ENCODE measurements around the gene PNKD.
"Not testable (repeated sequence)": the region's sequence is repeated elsewhere in the genome, so short reads cannot be mapped to it uniquely, and the experiment has no call there.

Gene PNKD

GRCh38 chr2:218266316-218266979, 3.9 kb upstream of the PNKD start:
- H3K27me3 ChIP-seq (ENCODE audit: control insufficient read depth, insufficient read depth, low read length), result no peaks in the 10 kb centered on the region
- peaks cover 37% of the 10 kb centered on the region for H3K36me3 ChIP-seq (ENCODE audit: control insufficient read depth, low read depth, low read length)
- H3K9ac ChIP-seq (ENCODE audit: low read length), result no peak overlapping the region
- no peak overlapping the region for H3K27ac ChIP-seq (ENCODE audit: low read length)
- H3K4me1 ChIP-seq (ENCODE audit: control insufficient read depth, low read depth, low read length), result peaks cover under 1% of the 10 kb centered on the region
- H3K4me3 ChIP-seq (ENCODE audit: low read length), result no peak overlapping the region
- H3K9me3 ChIP-seq (ENCODE audit: control insufficient read depth, low read depth, low read length), result no peaks in the 10 kb centered on the region

DNA sequence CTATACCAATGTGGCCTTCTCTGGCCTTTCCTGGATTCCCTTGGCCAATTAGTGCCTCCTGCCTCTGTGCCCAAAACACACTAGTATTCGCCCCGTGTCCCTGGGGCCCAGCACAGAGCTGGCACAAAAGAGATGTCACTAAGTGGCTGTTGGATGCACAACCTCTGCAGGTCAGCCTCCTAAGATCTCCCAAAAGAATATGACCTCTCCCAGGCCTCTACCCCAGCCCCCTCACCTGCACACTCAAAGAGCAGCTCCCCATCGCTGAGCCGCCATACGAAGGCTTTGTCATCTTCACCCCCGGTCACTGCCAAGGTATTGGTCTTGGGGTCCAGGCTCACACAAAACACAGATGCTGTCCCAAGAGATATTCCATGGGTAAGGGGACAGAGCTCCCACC, 3.1 kb upstream of the PNKD start:
- no peaks in the 10 kb centered on the region for H3K9me3 ChIP-seq (ENCODE audit: control insufficient read depth, low read depth, low read length)
- no peaks in the 10 kb centered on the region for H3K4me1 ChIP-seq (ENCODE audit: control insufficient read depth, low read depth, low read length)
- H3K36me3 ChIP-seq (ENCODE audit: control insufficient read depth, low read depth, low read length), result peaks cover 37% of the 10 kb centered on the region
- no peak overlapping the region for H3K4me3 ChIP-seq (ENCODE audit: low read length)
- no peak overlapping the region for H3K9ac ChIP-seq (ENCODE audit: low read length)
- no peak overlapping the region for H3K27ac ChIP-seq (ENCODE audit: low read length)
- H3K27me3 ChIP-seq (ENCODE audit: control insufficient read depth, insufficient read depth, low read length), result no peaks in the 10 kb centered on the region

DNA sequence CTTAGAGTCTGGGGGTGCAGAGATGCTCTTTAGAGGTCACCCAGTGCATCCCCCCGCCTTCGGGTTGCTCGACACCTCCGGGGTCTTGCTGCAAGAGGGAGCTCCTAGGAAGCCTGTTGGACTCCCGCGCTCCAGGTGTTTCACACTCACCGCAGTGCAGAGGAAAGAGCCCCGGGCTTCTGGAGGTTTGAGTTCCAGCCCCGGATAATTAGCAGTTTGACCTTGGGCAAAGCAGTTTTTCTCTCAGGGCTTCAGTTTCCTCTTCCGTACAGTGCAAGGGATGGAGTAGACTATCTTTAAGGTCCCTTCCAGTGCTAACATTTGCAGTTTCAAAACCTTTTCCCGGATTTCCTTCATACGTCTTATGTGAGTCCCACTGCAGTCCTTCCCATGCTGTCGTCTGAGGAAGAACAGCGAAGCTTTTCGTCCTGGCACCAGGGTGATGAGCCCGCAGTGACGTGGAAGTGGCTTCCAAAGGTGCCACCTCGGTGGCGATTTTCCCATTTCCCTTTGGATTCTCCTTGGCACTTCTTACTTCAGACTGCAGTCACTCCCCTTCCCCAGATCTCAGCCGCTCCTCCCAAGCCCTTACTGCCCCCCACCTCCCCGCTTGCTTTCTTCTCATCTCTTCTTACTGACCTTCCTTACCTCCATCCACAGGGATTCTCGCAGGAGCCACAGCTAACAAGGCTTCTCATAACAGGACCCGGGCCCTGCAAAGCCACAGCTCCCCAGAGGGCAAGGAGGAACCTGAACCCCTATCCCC, 585 bp downstream of the PNKD start:
- H3K27ac ChIP-seq (ENCODE audit: low read length), result no peak overlapping the region
- H3K36me3 ChIP-seq (ENCODE audit: control insufficient read depth, low read depth, low read length), result peaks cover 32% of the 10 kb centered on the region
- H3K27me3 ChIP-seq (ENCODE audit: control insufficient read depth, insufficient read depth, low read length), result no peaks in the 10 kb centered on the region
- peak overlapping the region; percentile 78 for H3K9ac ChIP-seq (ENCODE audit: low read length)
- H3K4me1 ChIP-seq (ENCODE audit: control insufficient read depth, low read depth, low read length), result no peaks in the 10 kb centered on the region
- H3K4me3 ChIP-seq (ENCODE audit: low read length), result peak overlapping the region; percentile 90
- no peaks in the 10 kb centered on the region for H3K9me3 ChIP-seq (ENCODE audit: control insufficient read depth, low read depth, low read length)

DNA sequence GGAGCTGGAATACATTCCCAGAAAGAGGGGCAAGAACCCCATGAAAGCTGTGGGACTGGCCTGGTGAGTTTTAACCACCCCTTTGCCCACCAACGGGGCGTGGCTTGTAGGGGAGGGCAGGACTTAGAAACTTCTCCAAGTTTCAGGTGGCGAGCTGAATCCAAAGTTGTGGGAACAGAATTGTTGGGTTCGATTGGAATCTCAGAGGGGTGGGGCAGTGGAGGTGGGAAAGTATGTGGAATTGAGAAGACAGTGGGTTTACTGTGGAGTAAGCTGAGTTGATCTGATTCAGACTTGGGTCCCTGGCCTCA, 1.1 kb downstream of the PNKD start:
- H3K9ac ChIP-seq (ENCODE audit: low read length), result no peak overlapping the region
- no peaks in the 10 kb centered on the region for H3K4me1 ChIP-seq (ENCODE audit: control insufficient read depth, low read depth, low read length)
- H3K4me3 ChIP-seq (ENCODE audit: low read length), result peak overlapping the region; percentile 90
- no peaks in the 10 kb centered on the region for H3K27me3 ChIP-seq (ENCODE audit: control insufficient read depth, insufficient read depth, low read length)
- no peaks in the 10 kb centered on the region for H3K9me3 ChIP-seq (ENCODE audit: control insufficient read depth, low read depth, low read length)
- no peak overlapping the region for H3K27ac ChIP-seq (ENCODE audit: low read length)
- H3K36me3 ChIP-seq (ENCODE audit: control insufficient read depth, low read depth, low read length), result peaks cover 32% of the 10 kb centered on the region

- Histone ChIP-seq H3K9me3 (ENCODE audit: control insufficient read depth, low read depth, low read length) (no peaks in the 10 kb centered on the region), H3K27me3 (ENCODE audit: control insufficient read depth, insufficient read depth, low read length) (no peaks in the 10 kb centered on the region), H3K4me1 (ENCODE audit: control insufficient read depth, low read depth, low read length) (no peaks in the 10 kb centered on the region), H3K36me3 (ENCODE audit: control insufficient read depth, low read depth, low read length) (peaks cover 26% of the 10 kb centered on the region), H3K4me3 (ENCODE audit: low read length) (no peak overlapping the region), H3K9ac (ENCODE audit: low read length) (no peak overlapping the region), H3K27ac (ENCODE audit: low read length) (no peak overlapping the region)
Observed at GRCh38 chr2:218271865-218272530, 1.7 kb downstream of the PNKD start.

- no peak overlapping the region for H3K9ac ChIP-seq (ENCODE audit: low read length)
Observed at GRCh38 chr2:218272531-218273212, 2.4 kb downstream of the PNKD start.

GRCh38 chr2:218273214-218273907, 3.0 kb downstream of the PNKD start:
- H3K4me3 ChIP-seq (ENCODE audit: low read length); H3K9me3 ChIP-seq (ENCODE audit: control insufficient read depth, low read depth, low read length); H3K27me3 ChIP-seq (ENCODE audit: control insufficient read depth, insufficient read depth, low read length); H3K27ac ChIP-seq (ENCODE audit: low read length); H3K9ac ChIP-seq (ENCODE audit: low read length); H3K4me1 ChIP-seq (ENCODE audit: control insufficient read depth, low read depth, low read length): not testable (repeated sequence)
- H3K36me3 ChIP-seq (ENCODE audit: control insufficient read depth, low read depth, low read length), result peaks cover 24% of the 10 kb centered on the region

More at GRCh38 chr2:218272531-218273212, 2.4 kb downstream of the PNKD start:
- H3K4me3 ChIP-seq (ENCODE audit: low read length), result no peak overlapping the region
- no peaks in the 10 kb centered on the region for H3K27me3 ChIP-seq (ENCODE audit: control insufficient read depth, insufficient read depth, low read length)
- H3K9me3 ChIP-seq (ENCODE audit: control insufficient read depth, low read depth, low read length), result no peaks in the 10 kb centered on the region
- peaks cover 24% of the 10 kb centered on the region for H3K36me3 ChIP-seq (ENCODE audit: control insufficient read depth, low read depth, low read length)
- H3K4me1 ChIP-seq (ENCODE audit: control insufficient read depth, low read depth, low read length), result no peaks in the 10 kb centered on the region
- H3K27ac ChIP-seq (ENCODE audit: low read length), result no peak overlapping the region

DNA sequence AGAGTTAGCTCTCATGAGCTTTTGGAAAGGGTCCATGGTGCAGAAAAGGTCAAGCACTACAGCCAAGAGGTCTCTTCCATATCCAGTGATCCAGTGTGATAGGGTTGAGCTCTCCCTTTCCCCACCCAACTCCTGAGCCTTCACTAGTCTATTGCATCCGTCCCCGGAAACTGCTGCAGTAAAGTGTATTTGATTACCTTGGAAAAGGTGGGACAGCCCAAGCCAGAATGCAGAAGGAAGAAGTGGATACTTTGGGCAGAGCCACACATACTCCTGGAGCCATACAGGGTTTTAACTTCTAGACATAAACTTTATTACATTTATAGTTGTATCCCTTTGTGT, 3.6 kb downstream of the PNKD start:
- Histone ChIP-seq H3K27ac (ENCODE audit: low read length) (no peak overlapping the region), H3K9ac (ENCODE audit: low read length) (no peak overlapping the region), H3K27me3 (ENCODE audit: control insufficient read depth, insufficient read depth, low read length) (no peaks in the 10 kb centered on the region), H3K36me3 (ENCODE audit: control insufficient read depth, low read depth, low read length) (peaks cover 24% of the 10 kb centered on the region), H3K4me3 (ENCODE audit: low read length) (no peak overlapping the region), H3K9me3 (ENCODE audit: control insufficient read depth, low read depth, low read length) (no peaks in the 10 kb centered on the region), H3K4me1 (ENCODE audit: control insufficient read depth, low read depth, low read length) (no peaks in the 10 kb centered on the region)

DNA sequence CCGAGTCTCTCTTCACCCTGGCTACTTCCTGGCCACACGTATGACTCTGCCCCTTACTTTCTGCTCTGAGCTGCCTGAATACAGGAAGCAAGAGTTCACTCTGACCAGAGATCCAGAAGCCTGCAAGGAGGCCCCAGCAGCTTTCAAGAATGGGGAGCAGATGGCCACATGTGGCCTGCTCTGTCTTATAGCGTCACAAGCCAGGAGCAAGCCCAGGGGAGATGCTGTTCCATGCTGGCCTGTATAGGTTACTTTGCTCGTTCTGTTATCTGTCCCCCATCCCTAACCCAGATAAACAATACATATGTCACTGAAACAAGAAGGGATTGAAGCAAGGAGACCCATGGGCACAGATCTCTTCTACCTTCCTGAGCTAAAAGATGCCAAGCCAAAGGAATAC, 4.3 kb downstream of the PNKD start:
- Histone ChIP-seq H3K27ac (ENCODE audit: low read length) (no peak overlapping the region), H3K9me3 (ENCODE audit: control insufficient read depth, low read depth, low read length) (no peaks in the 10 kb centered on the region), H3K4me3 (ENCODE audit: low read length) (no peak overlapping the region), H3K36me3 (ENCODE audit: control insufficient read depth, low read depth, low read length) (peaks cover 24% of the 10 kb centered on the region), H3K27me3 (ENCODE audit: control insufficient read depth, insufficient read depth, low read length) (no peaks in the 10 kb centered on the region), H3K9ac (ENCODE audit: low read length) (no peak overlapping the region), H3K4me1 (ENCODE audit: control insufficient read depth, low read depth, low read length) (no peaks in the 10 kb centered on the region)

DNA sequence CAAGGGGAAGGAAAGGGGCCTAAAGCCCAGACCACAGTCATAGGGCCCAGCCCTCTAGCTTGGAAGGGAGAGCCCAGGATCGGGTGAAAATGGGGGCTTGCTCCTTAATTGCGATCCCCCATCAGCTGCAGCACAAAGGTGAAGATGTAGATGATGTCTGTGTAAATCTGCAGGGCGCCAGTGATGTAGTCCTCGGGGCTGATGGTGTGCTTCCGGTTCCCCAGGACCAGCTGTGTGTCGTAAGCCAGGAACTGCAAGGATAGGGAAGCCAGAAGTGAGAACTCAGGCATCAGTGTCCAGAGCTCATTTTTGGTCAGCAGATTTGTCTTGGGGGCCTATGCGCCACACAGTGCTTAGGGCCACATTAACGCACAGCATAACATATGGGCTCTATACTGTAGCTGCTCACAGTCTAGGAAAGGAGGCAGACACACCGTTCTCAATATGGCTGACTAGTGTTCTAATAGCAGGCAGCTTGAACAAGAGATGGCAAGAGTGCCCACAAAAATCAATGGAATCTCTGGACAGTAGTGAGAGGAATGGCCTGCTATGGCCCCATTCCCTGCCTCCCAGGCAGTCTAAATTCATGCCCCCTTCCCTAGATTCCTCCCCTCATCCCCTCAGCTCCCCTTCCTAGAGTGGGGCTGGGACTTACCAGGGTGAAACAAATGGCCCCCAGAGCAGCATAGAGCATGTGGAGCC, 5.2 kb downstream of the PNKD start:
- Histone ChIP-seq H3K9ac (ENCODE audit: low read length) (no peak overlapping the region), H3K36me3 (ENCODE audit: control insufficient read depth, low read depth, low read length) (peaks cover 24% of the 10 kb centered on the region)

More for the DNA sequence above, 5.2 kb downstream of the PNKD start:
- Histone ChIP-seq H3K27me3 (ENCODE audit: control insufficient read depth, insufficient read depth, low read length) (no peaks in the 10 kb centered on the region), H3K4me1 (ENCODE audit: control insufficient read depth, low read depth, low read length) (no peaks in the 10 kb centered on the region), H3K27ac (ENCODE audit: low read length) (no peak overlapping the region), H3K4me3 (ENCODE audit: low read length) (no peak overlapping the region), H3K9me3 (ENCODE audit: control insufficient read depth, low read depth, low read length) (no peaks in the 10 kb centered on the region)

Data from iPS-18a (cell line).